ENCODE measurements around the gene PLEKHM3. TPM values are rescaled to one million over a fixed set of nuclear protein-coding genes. Genes with fewer than 3 reads are reported as not detected.

The PLEKHM3 gene
- total and polyA plus RNA-seq, 2 of the 4 experiments (the other 2 are of a cell fraction), result 2.4 to 11.3 TPM

- no peak overlapping the region for H3K4me3 ChIP-seq (ENCODE audit: insufficient read depth, low read depth, low read length)
- H3K14ac ChIP-seq (replicated peaks; ENCODE audit: low read depth, low read length), result no peak overlapping the region
- no peak for ATAC-seq (ENCODE audit: low read depth)
- H3K36me3 ChIP-seq (ENCODE audit: control insufficient read depth, insufficient read depth, low read length), result no peaks in the 10 kb centered on the region
- CTCF ChIA-PET, result interaction anchor here (0.5 to 0.7 kb wide), 2 partner anchors 21 to 90 kb away, joined by 3 to 4 read pairs; no protein-coding TSS in a partner anchor
- no peak overlapping the region for H3K4me2 ChIP-seq (ENCODE audit: low read depth, low read length)
- H3K9me3 ChIP-seq (ENCODE audit: control insufficient read depth, insufficient read depth, low read length), result no peaks in the 10 kb centered on the region
- H4K8ac ChIP-seq (ENCODE audit: low read depth in 2 of 2, low read length in 2 of 2), result no peak overlapping the region
- in situ Hi-C loops (cut with MboI; ENCODE audit: low sequenced_read_pairs) (no loop called here), dilution Hi-C loops (cut with HindIII; ENCODE audit: low sequenced_read_pairs, unreplicated experiment) (no loop called here), intact Hi-C loops (cut with micrococcal nuclease) (no loop called here)
- POLR2A ChIA-PET (ENCODE audit: unreplicated experiment), result no interaction called here
- no peak overlapping the region for H4K91ac ChIP-seq (ENCODE audit: insufficient read depth, low read depth, low read length)
- H3K23ac ChIP-seq (ENCODE audit: low read depth, low read length), result no peak overlapping the region
- no CpG with 5 or more reads among the region's 3 CpGs for WGBS, 2 experiments (ENCODE audit: extremely low coverage in 2 of 2, insufficient read length in 1 of 2)
- no peak overlapping the region for H3K27ac ChIP-seq (ENCODE audit: insufficient read depth, low read length)
- H3K9me1 ChIP-seq (ENCODE audit: insufficient read depth, low read length), result no peaks in the 10 kb centered on the region; the same call in 1 of the 2 replicates
- H3K79me1 ChIP-seq (ENCODE audit: low read depth in 1 of 2, low read length in 2 of 2), result no peaks in the 10 kb centered on the region
- H2BK15ac ChIP-seq (ENCODE audit: low read depth, low read length), result no peak overlapping the region
- no peak overlapping the region for H3K18ac ChIP-seq (ENCODE audit: low read depth, low read length)
- no peak overlapping the region for H3K9ac ChIP-seq (ENCODE audit: low read depth, low read length)
- H2BK20ac ChIP-seq (ENCODE audit: low read depth, low read length), result no peak overlapping the region
- TF ChIP-seq POLR2A (IDR thresholded peaks at IDR 0.05; ENCODE audit: low read depth, low read length) (no peak), MAZ (IDR thresholded peaks at IDR 0.05; ENCODE audit: borderline replicate concordance, low read depth, low read length) (no peak), RFX5 (IDR thresholded peaks at IDR 0.05; ENCODE audit: low read depth, low read length) (no peak), MXI1 (IDR thresholded peaks at IDR 0.05; ENCODE audit: borderline replicate concordance, low read depth, low read length) (no peak), CEBPB (IDR thresholded peaks at IDR 0.05; ENCODE audit: low read depth, low read length) (no peak), USF2 (IDR thresholded peaks at IDR 0.05; ENCODE audit: low read depth, low read length) (no peak), CHD1 (IDR thresholded peaks at IDR 0.05; ENCODE audit: low read depth, low read length) (no peak), BHLHE40 (IDR thresholded peaks at IDR 0.05; ENCODE audit: low read depth, low read length) (no peak), NFE2L2 (IDR thresholded peaks at IDR 0.05; ENCODE audit: low read depth, low read length) (no peak), MAFK (IDR thresholded peaks at IDR 0.05; ENCODE audit: low read depth, low read length) (no peak), RCOR1 (IDR thresholded peaks at IDR 0.05; ENCODE audit: insufficient replicate concordance, low read length) (no peak), ELK1 (IDR thresholded peaks at IDR 0.05; ENCODE audit: borderline replicate concordance, low read depth, low read length) (no peak), FOS (IDR thresholded peaks at IDR 0.05; ENCODE audit: low read depth, low read length) (no peak), CTCF (conservative IDR thresholded peaks at IDR 0.05; ENCODE audit: low read depth, low read length) (no peak), SMC3 (IDR thresholded peaks at IDR 0.05; ENCODE audit: low read depth, low read length) (no peak), RAD21 (IDR thresholded peaks at IDR 0.05; ENCODE audit: low read length) (no peak)
- BruUV-seq (replicated peaks), result no TSS peak
- H2AFZ ChIP-seq (replicated peaks; ENCODE audit: low read length, poor library complexity), result no peak overlapping the region
- H2AK5ac ChIP-seq (ENCODE audit: low read depth, low read length), result peak overlapping the region; percentile 32; the same call in 1 of the 2 replicates
- no peak overlapping the region for H4K5ac ChIP-seq (ENCODE audit: low read depth, low read length)
- no peaks in the 10 kb centered on the region for H4K20me1 ChIP-seq (ENCODE audit: insufficient read depth, low read length)
- H2AK9ac ChIP-seq (replicated peaks; ENCODE audit: low read depth, low read length, poor library complexity), result no peak overlapping the region
- no peaks in the 10 kb centered on the region for H3K27me3 ChIP-seq (ENCODE audit: control insufficient read depth, insufficient read depth, low read length)
- H3K56ac ChIP-seq (ENCODE audit: extremely low read depth, insufficient read depth, low read length), result no peak overlapping the region
- no peak overlapping the region for H2BK5ac ChIP-seq (ENCODE audit: low read depth, low read length, poor library complexity, severe bottlenecking)
- no peak for DNase-seq
- peaks cover 2% of the 10 kb centered on the region; the same call in 1 of the 2 replicates for H3K4me1 ChIP-seq (ENCODE audit: control insufficient read depth, insufficient read depth, low read length)
- no peak overlapping the region for H2BK120ac ChIP-seq (ENCODE audit: low read depth, low read length)
- H3K4ac ChIP-seq (ENCODE audit: low read depth, low read length), result no peak overlapping the region
These were observed 149.7 kb downstream of the PLEKHM3 start for GRCh38 chr2:207875473-207876212.

Data from IMR-90 (cell line).